HEK293 (cell line): Measurements from ENCODE around the gene DAGLB.

Experiments used
- CTCF ChIA-PET: fragments of 350-600 bp; formaldehyde crosslinking; extraction: SDS; loops from one replicate; lab custom pipeline; 2021; ENCODE audit warnings: antibody characterized with exemption; lab: Yijun Ruan, JAX
- POLR2A ChIA-PET: fragments of 300-600 bp; formaldehyde crosslinking; extraction: SDS; loops from one replicate; lab custom pipeline; 2020; ENCODE audit warnings: antibody characterized with exemption, inconsistent platforms; lab: Yijun Ruan, JAX
- H3K27ac ChIP-seq: fragments of 200-500 bp; sonication (Bioruptor generic); 2 replicates; pipeline ENCODE4 v1.5.1; 2014; ENCODE audit warnings: low read depth, low read length, control low read depth, inconsistent platforms; ENCODE audit errors: extremely low read depth
- H3K36me3 ChIP-seq, 2 experiments: fragments of 200-500 bp in 1 of 2; sonication (Bioruptor generic) in 1 of 2; 1 replicate in 1 of 2; 2 replicates in 1 of 2; pipeline ENCODE4 v1.5.1; 2014 to 2017; ENCODE audit warnings: inconsistent platforms in 2 of 2, low read length in 2 of 2; ENCODE audit not compliant: control insufficient read depth in 2 of 2, insufficient read depth in 1 of 2
- H3K4me1 ChIP-seq: fragments of 200-500 bp; sonication (Bioruptor generic); 2 replicates; pipeline ENCODE4 v1.5.1; 2014; ENCODE audit warnings: mild to moderate bottlenecking, low read length, inconsistent platforms; ENCODE audit not compliant: control insufficient read depth, insufficient read depth
- H3K4me3 ChIP-seq: 2 replicates; pipeline ENCODE4 v1.5.1; 2011; ENCODE audit warnings: low read depth, mild to moderate bottlenecking, control low read depth, low read length, moderate library complexity
- H3K9me3 ChIP-seq: fragments of 200-500 bp; sonication (Bioruptor generic); 2 replicates; pipeline ENCODE4 v1.5.1; 2014; ENCODE audit warnings: low read depth, low read length, inconsistent platforms; ENCODE audit not compliant: control insufficient read depth, insufficient read depth
- KLF8 ChIP-seq: fragments of 450-650 bp; formaldehyde crosslinking; IDR thresholded peaks from 2 replicates; pipeline ENCODE4 v1.5.1; 2016; ENCODE audit warnings: missing biosample characterization, missing genetic modification characterization
- MZF1 ChIP-seq: fragments of 450-650 bp; formaldehyde crosslinking; IDR thresholded peaks from 2 replicates; pipeline ENCODE4 v1.5.1; 2017; ENCODE audit warnings: missing biosample characterization, missing genetic modification characterization, borderline replicate concordance
- OVOL3 ChIP-seq: fragments of 450-650 bp; formaldehyde crosslinking; IDR thresholded peaks from 2 replicates; pipeline ENCODE4 v1.5.1; 2016; ENCODE audit warnings: missing biosample characterization, missing genetic modification characterization
- ZIC2 ChIP-seq: fragments of 450-650 bp; formaldehyde crosslinking; IDR thresholded peaks from 2 replicates; pipeline ENCODE4 v1.5.1; 2016; ENCODE audit warnings: missing biosample characterization, missing genetic modification characterization
- ZNF132 ChIP-seq: fragments of 450-650 bp; formaldehyde crosslinking; IDR thresholded peaks from 2 replicates; pipeline ENCODE4 v1.5.1; 2017; ENCODE audit warnings: missing biosample characterization, missing genetic modification characterization, borderline replicate concordance
- ZNF146 ChIP-seq: fragments of 450-650 bp; formaldehyde crosslinking; IDR thresholded peaks from 2 replicates; pipeline ENCODE4 v1.5.1; 2016; ENCODE audit warnings: missing biosample characterization, missing genetic modification characterization
- ZNF174 ChIP-seq: fragments of 450-650 bp; formaldehyde crosslinking; IDR thresholded peaks from 2 replicates; pipeline ENCODE4 v1.5.0; 2017; ENCODE audit warnings: missing biosample characterization, mild to moderate bottlenecking, missing genetic modification characterization
- ZNF19 ChIP-seq: fragments of 450-650 bp; formaldehyde crosslinking; IDR thresholded peaks from 2 replicates; pipeline ENCODE4; 2016; ENCODE audit warnings: missing biosample characterization, missing genetic modification characterization, low read depth
- ZNF24 ChIP-seq: fragments of 450-650 bp; formaldehyde crosslinking; IDR thresholded peaks from 2 replicates; pipeline ENCODE4 v1.5.1; 2016; ENCODE audit warnings: missing biosample characterization, missing genetic modification characterization
- ZNF266 ChIP-seq: fragments of 450-650 bp; formaldehyde crosslinking; IDR thresholded peaks from 2 replicates; pipeline ENCODE4 v1.5.1; 2016; ENCODE audit warnings: missing biosample characterization, missing genetic modification characterization, low read depth
- ZNF341 ChIP-seq: fragments of 450-650 bp; formaldehyde crosslinking; IDR thresholded peaks from 2 replicates; pipeline ENCODE4; 2016; ENCODE audit warnings: low read depth, missing biosample characterization, missing genetic modification characterization
- ZNF548 ChIP-seq: fragments of 450-650 bp; formaldehyde crosslinking; IDR thresholded peaks from 2 replicates; pipeline ENCODE4 v1.5.1; 2016; ENCODE audit warnings: missing biosample characterization, missing genetic modification characterization
- ZNF623 ChIP-seq: fragments of 450-650 bp; formaldehyde crosslinking; IDR thresholded peaks from 2 replicates; pipeline ENCODE4 v1.5.1; 2016; ENCODE audit warnings: missing biosample characterization, missing genetic modification characterization
- ZNF76 ChIP-seq: fragments of 450-650 bp; formaldehyde crosslinking; IDR thresholded peaks from 2 replicates; pipeline ENCODE4; 2016; ENCODE audit warnings: low read depth, missing biosample characterization, missing genetic modification characterization, borderline replicate concordance
- ZNF837 ChIP-seq: fragments of 450-650 bp; formaldehyde crosslinking; IDR thresholded peaks from 2 replicates; pipeline ENCODE4 v1.5.1; 2016; ENCODE audit warnings: missing biosample characterization, missing genetic modification characterization
- ZSCAN30 ChIP-seq: fragments of 450-650 bp; IDR thresholded peaks from 2 replicates; pipeline ENCODE4 v1.5.1; 2018; ENCODE audit warnings: missing biosample characterization, mild to moderate bottlenecking, missing genetic modification characterization, moderate library complexity
- TF ChIP-seq, protein P1 (sequence below): fragments of 450-650 bp; formaldehyde crosslinking; IDR thresholded peaks from 2 replicates; pipeline ENCODE4 v1.5.1; 2016; ENCODE audit warnings: missing biosample characterization, missing genetic modification characterization
- TF ChIP-seq, protein P2 (sequence below): fragments of 450-650 bp; formaldehyde crosslinking; conservative IDR thresholded peaks from 2 replicates; pipeline ENCODE4 v1.5.1; 2016; ENCODE audit warnings: low read depth, missing biosample characterization, missing genetic modification characterization
- TF ChIP-seq, protein P3 (sequence below): fragments of 450-650 bp; formaldehyde crosslinking; IDR thresholded peaks from 2 replicates; pipeline ENCODE4 v1.5.1; 2016; ENCODE audit warnings: missing biosample characterization, missing genetic modification characterization

DAGLB gene

DNA sequence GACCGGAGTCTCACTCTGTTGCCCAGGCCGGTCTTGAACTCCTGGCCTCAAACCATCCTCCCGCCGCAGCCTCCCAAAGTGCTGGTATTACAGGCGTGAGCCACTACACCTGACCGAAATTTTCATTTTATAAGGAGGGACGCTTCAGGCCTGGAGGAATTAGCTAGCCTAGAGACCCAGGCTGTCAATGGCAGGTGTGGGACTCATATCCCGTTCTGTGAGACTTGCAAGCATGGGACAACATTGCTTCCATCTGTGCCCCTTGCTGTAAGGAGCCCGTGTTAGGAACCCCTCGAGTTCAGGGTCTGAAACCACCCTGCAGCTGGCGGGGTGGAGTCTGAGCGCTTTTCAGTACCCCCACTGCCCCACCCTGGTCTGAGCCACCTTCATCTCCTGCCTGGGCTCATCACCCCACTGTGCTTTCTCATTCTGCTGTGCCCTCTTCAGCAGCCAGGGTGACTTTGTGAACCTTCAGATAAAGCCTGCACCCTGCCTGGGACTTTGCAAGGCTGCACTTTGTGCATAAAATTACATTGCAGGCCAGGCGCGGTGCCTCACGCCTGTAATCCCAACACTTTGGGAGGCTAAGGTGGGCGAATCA is 1.3 kb upstream of the DAGLB start:
- Histone ChIP-seq H3K4me3 (no peak overlapping the region), H3K36me3 (peaks cover 17 to 20% of the 10 kb centered on the region in 2 experiments), H3K4me1 (no peaks in the 10 kb centered on the region), H3K27ac (no peak overlapping the region), H3K9me3 (no peaks in the 10 kb centered on the region)
- CTCF ChIA-PET = no interaction called here
- no peak for TF ChIP-seq ZNF19
- TF ChIP-seq OVOL3 = no peak
- TF ChIP-seq, protein P1, sequence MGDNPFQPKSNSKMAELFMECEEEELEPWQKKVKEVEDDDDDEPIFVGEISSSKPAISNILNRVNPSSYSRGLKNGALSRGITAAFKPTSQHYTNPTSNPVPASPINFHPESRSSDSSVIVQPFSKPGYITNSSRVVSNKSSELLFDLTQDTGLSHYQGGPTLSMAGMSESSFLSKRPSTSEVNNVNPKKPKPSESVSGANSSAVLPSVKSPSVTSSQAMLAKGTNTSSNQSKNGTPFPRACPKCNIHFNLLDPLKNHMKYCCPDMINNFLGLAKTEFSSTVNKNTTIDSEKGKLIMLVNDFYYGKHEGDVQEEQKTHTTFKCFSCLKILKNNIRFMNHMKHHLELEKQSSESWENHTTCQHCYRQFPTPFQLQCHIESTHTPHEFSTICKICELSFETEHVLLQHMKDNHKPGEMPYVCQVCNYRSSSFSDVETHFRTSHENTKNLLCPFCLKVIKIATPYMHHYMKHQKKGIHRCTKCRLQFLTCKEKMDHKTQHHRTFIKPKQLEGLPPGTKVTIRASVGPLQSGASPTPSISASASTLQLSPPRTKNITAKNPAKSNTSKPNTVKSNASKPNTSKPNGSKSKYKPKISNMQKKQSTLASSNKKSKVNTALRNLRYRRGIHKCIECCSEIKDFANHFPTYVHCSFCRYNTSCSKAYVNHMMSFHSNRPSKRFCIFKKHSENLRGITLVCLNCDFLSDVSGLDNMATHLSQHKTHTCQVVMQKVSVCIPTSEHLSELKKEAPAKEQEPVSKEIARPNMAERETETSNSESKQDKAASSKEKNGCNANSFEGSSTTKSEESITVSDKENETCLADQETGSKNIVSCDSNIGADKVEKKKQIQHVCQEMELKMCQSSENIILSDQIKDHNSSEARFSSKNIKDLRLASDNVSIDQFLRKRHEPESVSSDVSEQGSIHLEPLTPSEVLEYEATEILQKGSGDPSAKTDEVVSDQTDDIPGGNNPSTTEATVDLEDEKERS (tag by site-specific recombination) = no peak
- TF ChIP-seq ZNF24 = no peak
- TF ChIP-seq, protein P2, sequence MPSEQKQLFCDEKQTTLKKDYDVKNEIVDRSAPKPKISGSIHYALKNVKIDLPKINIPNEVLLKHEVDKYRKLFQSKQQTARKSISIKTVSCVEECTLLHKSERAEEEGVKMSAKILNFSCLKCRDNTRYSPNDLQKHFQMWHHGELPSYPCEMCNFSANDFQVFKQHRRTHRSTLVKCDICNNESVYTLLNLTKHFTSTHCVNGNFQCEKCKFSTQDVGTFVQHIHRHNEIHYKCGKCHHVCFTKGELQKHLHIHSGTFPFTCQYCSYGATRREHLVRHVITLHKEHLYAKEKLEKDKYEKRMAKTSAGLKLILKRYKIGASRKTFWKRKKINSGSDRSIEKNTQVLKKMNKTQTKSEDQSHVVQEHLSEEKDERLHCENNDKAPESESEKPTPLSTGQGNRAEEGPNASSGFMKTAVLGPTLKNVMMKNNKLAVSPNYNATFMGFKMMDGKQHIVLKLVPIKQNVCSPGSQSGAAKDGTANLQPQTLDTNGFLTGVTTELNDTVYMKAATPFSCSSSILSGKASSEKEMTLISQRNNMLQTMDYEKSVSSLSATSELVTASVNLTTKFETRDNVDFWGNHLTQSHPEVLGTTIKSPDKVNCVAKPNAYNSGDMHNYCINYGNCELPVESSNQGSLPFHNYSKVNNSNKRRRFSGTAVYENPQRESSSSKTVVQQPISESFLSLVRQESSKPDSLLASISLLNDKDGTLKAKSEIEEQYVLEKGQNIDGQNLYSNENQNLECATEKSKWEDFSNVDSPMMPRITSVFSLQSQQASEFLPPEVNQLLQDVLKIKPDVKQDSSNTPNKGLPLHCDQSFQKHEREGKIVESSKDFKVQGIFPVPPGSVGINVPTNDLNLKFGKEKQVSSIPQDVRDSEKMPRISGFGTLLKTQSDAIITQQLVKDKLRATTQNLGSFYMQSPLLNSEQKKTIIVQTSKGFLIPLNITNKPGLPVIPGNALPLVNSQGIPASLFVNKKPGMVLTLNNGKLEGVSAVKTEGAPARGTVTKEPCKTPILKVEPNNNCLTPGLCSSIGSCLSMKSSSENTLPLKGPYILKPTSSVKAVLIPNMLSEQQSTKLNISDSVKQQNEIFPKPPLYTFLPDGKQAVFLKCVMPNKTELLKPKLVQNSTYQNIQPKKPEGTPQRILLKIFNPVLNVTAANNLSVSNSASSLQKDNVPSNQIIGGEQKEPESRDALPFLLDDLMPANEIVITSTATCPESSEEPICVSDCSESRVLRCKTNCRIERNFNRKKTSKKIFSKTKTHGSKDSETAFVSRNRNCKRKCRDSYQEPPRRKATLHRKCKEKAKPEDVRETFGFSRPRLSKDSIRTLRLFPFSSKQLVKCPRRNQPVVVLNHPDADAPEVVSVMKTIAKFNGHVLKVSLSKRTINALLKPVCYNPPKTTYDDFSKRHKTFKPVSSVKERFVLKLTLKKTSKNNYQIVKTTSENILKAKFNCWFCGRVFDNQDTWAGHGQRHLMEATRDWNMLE (tag by site-specific recombination) = no peak
- no peak for TF ChIP-seq ZNF174
- TF ChIP-seq ZNF837 (tag by site-specific recombination) = no peak
- TF ChIP-seq, protein P3, sequence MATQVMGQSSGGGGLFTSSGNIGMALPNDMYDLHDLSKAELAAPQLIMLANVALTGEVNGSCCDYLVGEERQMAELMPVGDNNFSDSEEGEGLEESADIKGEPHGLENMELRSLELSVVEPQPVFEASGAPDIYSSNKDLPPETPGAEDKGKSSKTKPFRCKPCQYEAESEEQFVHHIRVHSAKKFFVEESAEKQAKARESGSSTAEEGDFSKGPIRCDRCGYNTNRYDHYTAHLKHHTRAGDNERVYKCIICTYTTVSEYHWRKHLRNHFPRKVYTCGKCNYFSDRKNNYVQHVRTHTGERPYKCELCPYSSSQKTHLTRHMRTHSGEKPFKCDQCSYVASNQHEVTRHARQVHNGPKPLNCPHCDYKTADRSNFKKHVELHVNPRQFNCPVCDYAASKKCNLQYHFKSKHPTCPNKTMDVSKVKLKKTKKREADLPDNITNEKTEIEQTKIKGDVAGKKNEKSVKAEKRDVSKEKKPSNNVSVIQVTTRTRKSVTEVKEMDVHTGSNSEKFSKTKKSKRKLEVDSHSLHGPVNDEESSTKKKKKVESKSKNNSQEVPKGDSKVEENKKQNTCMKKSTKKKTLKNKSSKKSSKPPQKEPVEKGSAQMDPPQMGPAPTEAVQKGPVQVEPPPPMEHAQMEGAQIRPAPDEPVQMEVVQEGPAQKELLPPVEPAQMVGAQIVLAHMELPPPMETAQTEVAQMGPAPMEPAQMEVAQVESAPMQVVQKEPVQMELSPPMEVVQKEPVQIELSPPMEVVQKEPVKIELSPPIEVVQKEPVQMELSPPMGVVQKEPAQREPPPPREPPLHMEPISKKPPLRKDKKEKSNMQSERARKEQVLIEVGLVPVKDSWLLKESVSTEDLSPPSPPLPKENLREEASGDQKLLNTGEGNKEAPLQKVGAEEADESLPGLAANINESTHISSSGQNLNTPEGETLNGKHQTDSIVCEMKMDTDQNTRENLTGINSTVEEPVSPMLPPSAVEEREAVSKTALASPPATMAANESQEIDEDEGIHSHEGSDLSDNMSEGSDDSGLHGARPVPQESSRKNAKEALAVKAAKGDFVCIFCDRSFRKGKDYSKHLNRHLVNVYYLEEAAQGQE (tag by site-specific recombination) = no peak
- no peak for TF ChIP-seq ZNF341 (tag by site-specific recombination)
- TF ChIP-seq ZNF548 (tag by site-specific recombination) = no peak
- TF ChIP-seq ZNF266 = no peak
- no peak for TF ChIP-seq ZNF146 (tag by site-specific recombination)
- TF ChIP-seq KLF8 (tag by site-specific recombination) = no peak
- TF ChIP-seq MZF1 (tag by site-specific recombination) = no peak
- no peak for TF ChIP-seq ZSCAN30 (tag by site-specific recombination)
- no peak for TF ChIP-seq ZNF623 (tag by site-specific recombination)
- TF ChIP-seq ZNF76 = no peak
- TF ChIP-seq ZIC2 = no peak
- no peak for TF ChIP-seq ZNF132 (tag by site-specific recombination)
- POLR2A ChIA-PET = interaction anchor here (1.2 to 1.6 kb wide), 2 partner anchors 10 to 18 kb away, joined by 3 to 5 read pairs; no protein-coding TSS in a partner anchor
